H9 (cell line): ENCODE measurements around the gene ISG15. TPM values are rescaled to one million over a fixed set of nuclear protein-coding genes. Genes with fewer than 3 reads are reported as not detected.

Experiments
- DNase-seq: peaks from one replicate; pipeline ENCODE4 v3.0.0-alpha.2; 2017
- H2AFZ ChIP-seq: one replicate; pipeline ENCODE4 v1.6.1; 2013; ENCODE audit warnings: mild to moderate bottlenecking, low read length, control low read depth, moderate library complexity
- H2AK5ac ChIP-seq: 2 replicates; pipeline ENCODE4 v1.6.1; 2013; ENCODE audit warnings: low read length, control low read depth, mixed read lengths; ENCODE audit not compliant: insufficient read length
- H2BK120ac ChIP-seq: one replicate; pipeline ENCODE4 v1.6.1; 2013; ENCODE audit warnings: low read depth, mild to moderate bottlenecking, low read length, control low read depth, inconsistent platforms; ENCODE audit not compliant: poor library complexity, severe bottlenecking
- H2BK12ac ChIP-seq: 2 replicates; pipeline ENCODE4 v1.6.1; 2013; ENCODE audit warnings: low read length, control low read depth, mixed read lengths, low read depth; ENCODE audit not compliant: insufficient read length
- H2BK15ac ChIP-seq: 2 replicates; pipeline ENCODE4 v1.6.1; 2013; ENCODE audit warnings: low read depth, low read length, control low read depth
- H2BK20ac ChIP-seq: one replicate; pipeline ENCODE4 v1.6.1; 2013; ENCODE audit warnings: low read depth, mild to moderate bottlenecking, low read length, control low read depth, inconsistent platforms; ENCODE audit not compliant: poor library complexity, severe bottlenecking
- H2BK5ac ChIP-seq: 2 replicates; pipeline ENCODE4 v1.6.1; 2013; ENCODE audit warnings: low read length, control low read depth, mixed read lengths; ENCODE audit not compliant: insufficient read length
- H3K14ac ChIP-seq: 2 replicates; pipeline ENCODE4 v1.6.1; 2013; ENCODE audit warnings: low read length, control low read depth; ENCODE audit not compliant: insufficient read depth
- H3K18ac ChIP-seq: 2 replicates; pipeline ENCODE4 v1.6.1; 2013; ENCODE audit warnings: low read depth, mild to moderate bottlenecking, mixed read lengths, low read length, control low read depth; ENCODE audit not compliant: insufficient read length
- H3K23ac ChIP-seq: 2 replicates; pipeline ENCODE4 v1.6.1; 2013; ENCODE audit warnings: low read length, control low read depth, mixed read lengths, low read depth; ENCODE audit not compliant: insufficient read length
- H3K23me2 ChIP-seq: 2 replicates; pipeline ENCODE4 v1.6.1; 2013; ENCODE audit warnings: low read depth, mild to moderate bottlenecking, mixed read lengths, low read length, control low read depth; ENCODE audit not compliant: insufficient read length, poor library complexity, severe bottlenecking
- H3K27ac ChIP-seq: 2 replicates; pipeline ENCODE4 v1.5.1; 2013; ENCODE audit warnings: low read length, control low read depth, mixed read lengths, low read depth; ENCODE audit not compliant: insufficient read length
- H3K27me3 ChIP-seq: 2 replicates; pipeline ENCODE4 v1.6.1; 2013; ENCODE audit warnings: low read length, control low read depth, inconsistent platforms; ENCODE audit not compliant: insufficient read depth
- H3K4ac ChIP-seq: 2 replicates; pipeline ENCODE4 v1.6.1; 2013; ENCODE audit warnings: low read depth, mild to moderate bottlenecking, control low read depth, inconsistent platforms, low read length, moderate library complexity
- H3K4me1 ChIP-seq: 2 replicates; pipeline ENCODE4 v1.6.1; 2013; ENCODE audit warnings: low read length, control low read depth, inconsistent platforms; ENCODE audit not compliant: insufficient read depth
- H3K4me2 ChIP-seq: 2 replicates; pipeline ENCODE4 v1.6.1; 2013; ENCODE audit warnings: low read length, control low read depth, mixed read lengths; ENCODE audit not compliant: insufficient read length, insufficient read depth
- H3K56ac ChIP-seq: 2 replicates; pipeline ENCODE4 v1.6.1; 2013; ENCODE audit warnings: low read depth, mild to moderate bottlenecking, mixed read lengths, low read length, control low read depth; ENCODE audit not compliant: insufficient read length
- H3K79me1 ChIP-seq: 2 replicates; pipeline ENCODE4 v1.6.1; 2013; ENCODE audit warnings: low read depth, mild to moderate bottlenecking, moderate library complexity, low read length, control low read depth, inconsistent platforms; ENCODE audit not compliant: insufficient read depth, poor library complexity, severe bottlenecking
- H3K79me2 ChIP-seq: 2 replicates; pipeline ENCODE4 v1.6.1; 2013; ENCODE audit warnings: low read length, control low read depth, inconsistent platforms; ENCODE audit not compliant: insufficient read depth
- H3K9ac ChIP-seq: 2 replicates; pipeline ENCODE4 v1.6.1; 2013; ENCODE audit warnings: low read length, control low read depth, mixed read lengths; ENCODE audit not compliant: insufficient read length; ENCODE audit errors: extremely low read depth
- H3K9me3 ChIP-seq: one replicate; pipeline ENCODE4 v1.6.1; 2013; ENCODE audit warnings: low read depth, low read length, inconsistent platforms; ENCODE audit not compliant: control insufficient read depth
- H3T11ph ChIP-seq: one replicate; pipeline ENCODE4 v1.6.1; 2013; ENCODE audit warnings: mild to moderate bottlenecking, low read length, control low read depth, inconsistent platforms
- H4K20me1 ChIP-seq: one replicate; pipeline ENCODE4 v1.6.1; 2013; ENCODE audit not compliant: control insufficient read depth, insufficient read length, insufficient read depth
- H4K5ac ChIP-seq: 2 replicates; pipeline ENCODE4 v1.6.1; 2013; ENCODE audit warnings: low read depth, mild to moderate bottlenecking, mixed read lengths, low read length, control low read depth; ENCODE audit not compliant: insufficient read length
- H4K8ac ChIP-seq: replicated peaks from 2 replicates; pipeline ENCODE4 v1.6.1; 2013; ENCODE audit warnings: low read length, control low read depth, mixed read lengths, low read depth; ENCODE audit not compliant: insufficient read length
- H4K91ac ChIP-seq: 2 replicates; pipeline ENCODE4 v1.6.1; 2013; ENCODE audit warnings: low read depth, mild to moderate bottlenecking, moderate library complexity, mixed read lengths, low read length, control low read depth; ENCODE audit not compliant: insufficient read length
- H3K27ac Mint-ChIP-seq, 3 experiments: 2 replicates in 2 of 3; 3 replicates in 1 of 3; pipeline ENCODE4 v1.8.0; 2020 to 2021; ENCODE audit warnings: mixed read lengths in 3 of 3, mild to moderate bottlenecking in 1 of 3, moderate library complexity in 1 of 3
- H3K27me3 Mint-ChIP-seq: 2 replicates; pipeline ENCODE4 v1.8.0; 2021; ENCODE audit warnings: low read depth, mild to moderate bottlenecking, moderate library complexity, mixed read lengths
- H3K36me3 Mint-ChIP-seq, 3 experiments: 2 replicates in 2 of 3; 3 replicates in 1 of 3; pipeline ENCODE4 v1.8.0; 2020 to 2021; ENCODE audit warnings: low read depth in 3 of 3, mixed read lengths in 3 of 3; ENCODE audit not compliant: insufficient read depth in 1 of 3
- H3K4me1 Mint-ChIP-seq, 2 experiments: 2 replicates each; pipeline ENCODE4 v1.8.0; 2020; ENCODE audit warnings: mixed read lengths in 2 of 2
- H3K4me3 Mint-ChIP-seq, 2 experiments: 2 replicates in 1 of 2; 3 replicates in 1 of 2; pipeline ENCODE4 v1.8.0; 2020 to 2021; ENCODE audit warnings: mild to moderate bottlenecking in 2 of 2, mixed read lengths in 2 of 2, moderate library complexity in 1 of 2
- H3K9me3 Mint-ChIP-seq, 2 experiments: 2 replicates in 1 of 2; 3 replicates in 1 of 2; pipeline ENCODE4 v1.8.0; 2020; ENCODE audit warnings: mild to moderate bottlenecking in 2 of 2, mixed read lengths in 2 of 2, moderate library complexity in 1 of 2
- WGBS: extraction: QIAGEN DNeasy Blood & Tissue Kit; methylation state at CpG from one replicate; pipeline ENCODE4 v1.1.7; 2013; ENCODE audit warnings: missing lambda C conversion rate, low lambda C conversion rate, mixed read lengths; ENCODE audit not compliant: insufficient read length; ENCODE audit errors: extremely low coverage; 5-methylcytosine and 5-hydroxymethylcytosine counted together
- total RNA-seq: library from RNA; stranded (reverse); gene quantifications from 2 replicates; pipeline ENCODE4 v1.2.1, GENCODE V29; 2021
- TF ChIP-seq, protein P1 (sequence below): fragments of 200-600 bp; sonication (generic); conservative IDR thresholded peaks from 3 replicates; pipeline ENCODE4 v1.8.0; 2021; ENCODE audit warnings: antibody characterized with exemption, mild to moderate bottlenecking

ISG15 gene
- total RNA-seq, 1 experiment from 2014 or later: 39.7 TPM

DNA sequence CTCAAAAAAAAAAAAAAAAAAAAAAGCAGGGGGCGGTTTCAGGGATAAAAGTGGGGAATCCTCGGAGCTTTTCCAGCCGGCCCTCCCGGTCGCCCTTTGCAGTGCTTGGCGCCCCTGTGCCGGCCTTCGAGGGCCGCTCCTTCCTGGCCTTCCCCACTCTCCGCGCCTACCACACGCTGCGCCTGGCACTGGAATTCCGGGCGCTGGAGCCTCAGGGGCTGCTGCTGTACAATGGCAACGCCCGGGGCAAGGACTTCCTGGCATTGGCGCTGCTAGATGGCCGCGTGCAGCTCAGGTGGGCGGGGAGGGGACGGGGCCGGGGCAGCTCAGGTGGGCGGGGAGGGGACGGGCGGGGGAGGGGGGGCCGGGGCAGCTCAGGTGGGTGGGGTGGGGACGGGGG is 35.5 kb downstream of the ISG15 start:
- Histone ChIP-seq H4K5ac (no peak overlapping the region), H3K23ac (no peak overlapping the region), H2BK20ac (no peak overlapping the region), H3K9ac (no peak overlapping the region), H4K91ac (no peak overlapping the region), H3K27ac (no peak overlapping the region), H3K23me2 (no peaks in the 10 kb centered on the region), H3K4me1 (no peaks in the 10 kb centered on the region), H2AK5ac (no peak overlapping the region), H3K79me1 (no peaks in the 10 kb centered on the region), H2BK5ac (no peak overlapping the region), H3K4ac (no peak overlapping the region), H3K9me3 (no peaks in the 10 kb centered on the region), H3K18ac (no peak overlapping the region), H2AFZ (no peak overlapping the region), H2BK120ac (no peak overlapping the region), H3K27me3 (no peaks in the 10 kb centered on the region; the same call in 1 of the 2 replicates), H3K4me2 (no peak overlapping the region), H4K20me1 (peaks cover 3% of the 10 kb centered on the region), H3K56ac (no peak overlapping the region), H4K8ac (no peak overlapping the region), H2BK12ac (no peak overlapping the region), H2BK15ac (no peak overlapping the region), H3K79me2 (no peaks in the 10 kb centered on the region; the same call in 1 of the 2 replicates), H3T11ph (no peak overlapping the region), H3K14ac (no peak overlapping the region)
- WGBS: no CpG with 5 or more reads among the region's 28 CpGs
- Mint-ChIP-seq H3K36me3 (peaks cover 18 to 56% (median 55%) of the 10 kb centered on the region in 3 experiments), H3K27ac (no peak overlapping the region), H3K27me3 (no peaks in the 10 kb centered on the region), H3K4me1 (no peaks in the 10 kb centered on the region; a peak in 1 of 4 replicates), H3K9me3 (no peaks in the 10 kb centered on the region; a peak in 1 of 5 replicates), H3K4me3 (no peak overlapping the region)
- no peak for DNase-seq
- TF ChIP-seq, protein P1, sequence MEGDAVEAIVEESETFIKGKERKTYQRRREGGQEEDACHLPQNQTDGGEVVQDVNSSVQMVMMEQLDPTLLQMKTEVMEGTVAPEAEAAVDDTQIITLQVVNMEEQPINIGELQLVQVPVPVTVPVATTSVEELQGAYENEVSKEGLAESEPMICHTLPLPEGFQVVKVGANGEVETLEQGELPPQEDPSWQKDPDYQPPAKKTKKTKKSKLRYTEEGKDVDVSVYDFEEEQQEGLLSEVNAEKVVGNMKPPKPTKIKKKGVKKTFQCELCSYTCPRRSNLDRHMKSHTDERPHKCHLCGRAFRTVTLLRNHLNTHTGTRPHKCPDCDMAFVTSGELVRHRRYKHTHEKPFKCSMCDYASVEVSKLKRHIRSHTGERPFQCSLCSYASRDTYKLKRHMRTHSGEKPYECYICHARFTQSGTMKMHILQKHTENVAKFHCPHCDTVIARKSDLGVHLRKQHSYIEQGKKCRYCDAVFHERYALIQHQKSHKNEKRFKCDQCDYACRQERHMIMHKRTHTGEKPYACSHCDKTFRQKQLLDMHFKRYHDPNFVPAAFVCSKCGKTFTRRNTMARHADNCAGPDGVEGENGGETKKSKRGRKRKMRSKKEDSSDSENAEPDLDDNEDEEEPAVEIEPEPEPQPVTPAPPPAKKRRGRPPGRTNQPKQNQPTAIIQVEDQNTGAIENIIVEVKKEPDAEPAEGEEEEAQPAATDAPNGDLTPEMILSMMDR: no peak
